Measurements from ENCODE around the gene ZDHHC13.

The ZDHHC13 gene

GRCh38 chr11:19083166-19083565, 33.8 kb upstream of the ZDHHC13 start:
- Histone ChIP-seq H3K36me3 (ENCODE audit: control insufficient read depth in 1 of 2, insufficient read depth in 2 of 2, low read length in 2 of 2) (no peaks in the 10 kb centered on the region), H3K4me3 (ENCODE audit: low read depth in 1 of 2, low read length in 2 of 2) (no peak overlapping the region), H3K4me1 (ENCODE audit: control insufficient read depth in 1 of 2, insufficient read depth in 2 of 2, low read length in 2 of 2) (peaks cover 0 to 6% of the 10 kb centered on the region in 2 donors), H3K27me3 (ENCODE audit: low read depth, low read length) (no peaks in the 10 kb centered on the region), H3K27ac (ENCODE audit: low read length) (no peak overlapping the region), H3K9me3 (ENCODE audit: control insufficient read depth in 1 of 2, low read length in 2 of 2) (no peaks in the 10 kb centered on the region)

DNA sequence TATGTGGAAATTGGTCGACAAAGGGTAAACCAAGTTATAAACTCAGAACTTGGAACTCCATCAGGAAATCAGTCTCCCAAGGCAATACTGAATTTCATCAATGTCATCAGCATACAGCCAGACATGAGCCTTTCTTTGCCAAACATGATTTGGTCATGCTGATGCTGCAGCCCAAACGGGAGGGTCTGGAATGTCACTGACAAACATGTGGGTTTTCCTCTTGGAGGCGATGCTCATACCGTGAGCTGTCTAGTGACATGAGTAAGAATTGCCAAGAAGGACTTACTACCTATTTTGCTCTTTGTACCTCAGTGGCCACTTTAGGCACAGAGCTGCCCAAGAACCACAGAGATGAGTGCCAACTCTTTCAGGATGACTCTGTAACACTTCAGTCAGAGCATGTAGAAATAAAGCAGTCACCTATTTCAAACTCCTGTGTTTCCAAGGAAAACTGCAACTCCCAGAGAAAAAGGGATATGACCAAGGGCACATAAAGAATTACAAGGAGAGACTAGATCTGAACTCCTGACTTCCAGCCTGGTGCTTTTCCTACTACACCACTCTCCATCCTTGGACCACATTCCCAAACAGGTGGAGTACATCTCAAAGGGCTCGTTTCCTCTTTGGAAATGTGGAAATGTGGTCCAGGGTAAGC, 32.2 kb upstream of the ZDHHC13 start:
- Histone ChIP-seq H3K4me1 (ENCODE audit: control insufficient read depth in 1 of 2, insufficient read depth in 2 of 2, low read length in 2 of 2) (peaks cover 0 to under 1% of the 10 kb centered on the region in 2 donors), H3K36me3 (ENCODE audit: control insufficient read depth in 1 of 2, insufficient read depth in 2 of 2, low read length in 2 of 2) (no peaks in the 10 kb centered on the region), H3K27me3 (ENCODE audit: low read depth, low read length) (no peaks in the 10 kb centered on the region), H3K9me3 (ENCODE audit: control insufficient read depth in 1 of 2, low read length in 2 of 2) (no peaks in the 10 kb centered on the region), H3K27ac (ENCODE audit: low read length) (no peak overlapping the region), H3K4me3 (ENCODE audit: low read depth in 1 of 2, low read length in 2 of 2) (no peak overlapping the region)

- H3K36me3 ChIP-seq (ENCODE audit: control insufficient read depth in 1 of 2, insufficient read depth in 2 of 2, low read length in 2 of 2) = no peaks in the 10 kb centered on the region
- H3K27me3 ChIP-seq (ENCODE audit: low read depth, low read length) = no peaks in the 10 kb centered on the region
- H3K4me1 ChIP-seq (ENCODE audit: control insufficient read depth in 1 of 2, insufficient read depth in 2 of 2, low read length in 2 of 2) = no peaks in the 10 kb centered on the region
- no peak overlapping the region for H3K27ac ChIP-seq (ENCODE audit: low read length)
- no peak overlapping the region for H3K4me3 ChIP-seq (ENCODE audit: low read depth in 1 of 2, low read length in 2 of 2)
- H3K9me3 ChIP-seq (ENCODE audit: control insufficient read depth in 1 of 2, low read length in 2 of 2) = no peaks in the 10 kb centered on the region
Observed at GRCh38 chr11:19087658-19088057, 29.3 kb upstream of the ZDHHC13 start.

DNA sequence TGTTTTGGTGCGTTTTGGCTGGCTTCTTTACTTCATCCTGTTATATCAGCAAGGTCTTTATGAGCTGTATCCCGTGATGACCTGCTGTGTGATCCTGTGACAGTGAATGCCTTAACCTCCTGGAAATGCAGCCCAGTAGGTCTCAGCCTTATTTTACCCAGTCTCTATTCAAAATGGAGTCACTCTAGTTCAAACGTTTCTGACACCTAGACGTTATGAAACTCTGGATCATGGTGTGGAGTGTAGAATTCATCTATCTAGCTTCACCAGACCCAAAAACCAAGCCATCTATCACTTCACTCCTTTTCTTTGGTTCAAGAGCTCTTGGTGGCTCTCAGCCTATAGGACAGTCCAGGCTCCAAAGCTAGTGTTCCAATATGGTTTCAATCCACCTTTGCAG, 28.2 kb upstream of the ZDHHC13 start:
- Histone ChIP-seq H3K9me3 (ENCODE audit: control insufficient read depth in 1 of 2, low read length in 2 of 2) (no peaks in the 10 kb centered on the region), H3K27me3 (ENCODE audit: low read depth, low read length) (no peaks in the 10 kb centered on the region), H3K36me3 (ENCODE audit: control insufficient read depth in 1 of 2, insufficient read depth in 2 of 2, low read length in 2 of 2) (no peaks in the 10 kb centered on the region), H3K4me3 (ENCODE audit: low read depth in 1 of 2, low read length in 2 of 2) (no peak overlapping the region), H3K27ac (ENCODE audit: low read length) (no peak overlapping the region), H3K4me1 (ENCODE audit: control insufficient read depth in 1 of 2, insufficient read depth in 2 of 2, low read length in 2 of 2) (no peaks in the 10 kb centered on the region)

DNA sequence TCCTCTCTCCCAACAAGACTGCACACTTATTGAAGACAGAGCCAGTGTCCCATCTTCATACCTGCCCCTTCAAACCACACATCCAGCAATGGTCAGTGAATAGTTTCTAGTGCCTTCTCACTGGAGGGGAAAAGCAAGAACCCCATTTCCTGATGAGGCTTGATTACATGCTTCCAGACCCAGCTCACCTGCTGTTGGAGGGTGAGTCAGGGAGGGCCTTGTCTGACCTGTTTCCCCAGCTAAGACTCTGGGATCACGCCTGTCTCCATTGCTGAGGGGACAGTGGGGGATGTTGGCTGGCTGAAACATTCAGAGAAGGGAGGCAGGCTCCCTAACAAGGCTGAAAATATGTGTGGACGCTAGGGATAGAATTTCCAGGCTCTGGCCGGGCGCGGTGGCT, 27.5 kb upstream of the ZDHHC13 start:
- no peaks in the 10 kb centered on the region for H3K9me3 ChIP-seq (ENCODE audit: control insufficient read depth in 1 of 2, low read length in 2 of 2)
- H3K27me3 ChIP-seq (ENCODE audit: low read depth, low read length) = no peaks in the 10 kb centered on the region
- no peaks in the 10 kb centered on the region for H3K4me1 ChIP-seq (ENCODE audit: control insufficient read depth in 1 of 2, insufficient read depth in 2 of 2, low read length in 2 of 2)
- no peak overlapping the region for H3K4me3 ChIP-seq (ENCODE audit: low read depth in 1 of 2, low read length in 2 of 2)
- H3K36me3 ChIP-seq (ENCODE audit: control insufficient read depth in 1 of 2, insufficient read depth in 2 of 2, low read length in 2 of 2) = no peaks in the 10 kb centered on the region
- no peak overlapping the region for H3K27ac ChIP-seq (ENCODE audit: low read length)

- Histone ChIP-seq H3K27ac (ENCODE audit: low read length) (no peak overlapping the region), H3K4me3 (ENCODE audit: low read depth in 1 of 2, low read length in 2 of 2) (no peak overlapping the region), H3K36me3 (ENCODE audit: control insufficient read depth in 1 of 2, insufficient read depth in 2 of 2, low read length in 2 of 2) (no peaks in the 10 kb centered on the region), H3K27me3 (ENCODE audit: low read depth, low read length) (no peaks in the 10 kb centered on the region), H3K9me3 (ENCODE audit: control insufficient read depth in 1 of 2, low read length in 2 of 2) (no peaks in the 10 kb centered on the region), H3K4me1 (ENCODE audit: control insufficient read depth in 1 of 2, insufficient read depth in 2 of 2, low read length in 2 of 2) (no peaks in the 10 kb centered on the region)
Observed at GRCh38 chr11:19091366-19091765, 25.6 kb upstream of the ZDHHC13 start.

GRCh38 chr11:19092342-19092741, 24.6 kb upstream of the ZDHHC13 start:
- Histone ChIP-seq H3K27ac (ENCODE audit: low read length) (no peak overlapping the region), H3K27me3 (ENCODE audit: low read depth, low read length) (no peaks in the 10 kb centered on the region), H3K4me3 (ENCODE audit: low read depth in 1 of 2, low read length in 2 of 2) (no peak overlapping the region), H3K36me3 (ENCODE audit: control insufficient read depth in 1 of 2, insufficient read depth in 2 of 2, low read length in 2 of 2) (no peaks in the 10 kb centered on the region), H3K4me1 (ENCODE audit: control insufficient read depth in 1 of 2, insufficient read depth in 2 of 2, low read length in 2 of 2) (no peaks in the 10 kb centered on the region), H3K9me3 (ENCODE audit: control insufficient read depth in 1 of 2, low read length in 2 of 2) (no peaks in the 10 kb centered on the region)

GRCh38 chr11:19092850-19093249, 24.1 kb upstream of the ZDHHC13 start:
- Histone ChIP-seq H3K9me3 (ENCODE audit: control insufficient read depth in 1 of 2, low read length in 2 of 2) (no peaks in the 10 kb centered on the region), H3K36me3 (ENCODE audit: control insufficient read depth in 1 of 2, insufficient read depth in 2 of 2, low read length in 2 of 2) (no peaks in the 10 kb centered on the region), H3K27ac (ENCODE audit: low read length) (no peak overlapping the region), H3K4me1 (ENCODE audit: control insufficient read depth in 1 of 2, insufficient read depth in 2 of 2, low read length in 2 of 2) (no peaks in the 10 kb centered on the region), H3K27me3 (ENCODE audit: low read depth, low read length) (no peaks in the 10 kb centered on the region), H3K4me3 (ENCODE audit: low read depth in 1 of 2, low read length in 2 of 2) (no peak overlapping the region)

- H3K27ac ChIP-seq (ENCODE audit: low read length) = no peak overlapping the region
- H3K9me3 ChIP-seq (ENCODE audit: control insufficient read depth in 1 of 2, low read length in 2 of 2) = no peaks in the 10 kb centered on the region
- no peaks in the 10 kb centered on the region for H3K27me3 ChIP-seq (ENCODE audit: low read depth, low read length)
- no peaks in the 10 kb centered on the region for H3K4me1 ChIP-seq (ENCODE audit: control insufficient read depth in 1 of 2, insufficient read depth in 2 of 2, low read length in 2 of 2)
- H3K4me3 ChIP-seq (ENCODE audit: low read depth in 1 of 2, low read length in 2 of 2) = no peak overlapping the region
- H3K36me3 ChIP-seq (ENCODE audit: control insufficient read depth in 1 of 2, insufficient read depth in 2 of 2, low read length in 2 of 2) = no peaks in the 10 kb centered on the region
Observed at GRCh38 chr11:19093976-19094375, 23.0 kb upstream of the ZDHHC13 start.

DNA sequence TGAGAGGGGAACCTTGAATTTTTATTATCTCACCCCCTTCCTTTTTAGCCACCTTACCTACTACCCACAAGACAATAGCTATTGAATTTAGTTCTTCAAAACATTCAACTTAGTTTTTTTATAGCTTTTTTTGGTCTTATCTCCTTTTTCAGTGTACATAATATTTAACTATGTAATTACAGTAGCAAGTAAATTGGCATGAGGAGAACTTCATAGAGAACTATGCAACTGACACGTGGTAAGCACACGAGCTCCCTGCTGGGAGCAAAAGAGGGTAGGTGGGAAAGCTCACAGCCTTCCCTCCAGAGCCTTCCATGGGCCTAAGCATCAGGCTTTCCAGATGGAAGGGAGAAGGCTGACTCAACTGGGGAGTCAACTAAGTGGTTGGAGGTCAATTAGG, 22.1 kb upstream of the ZDHHC13 start:
- no peaks in the 10 kb centered on the region for H3K9me3 ChIP-seq (ENCODE audit: control insufficient read depth in 1 of 2, low read length in 2 of 2)
- no peak overlapping the region for H3K27ac ChIP-seq (ENCODE audit: low read length)
- no peaks in the 10 kb centered on the region for H3K4me1 ChIP-seq (ENCODE audit: control insufficient read depth in 1 of 2, insufficient read depth in 2 of 2, low read length in 2 of 2)
- no peak overlapping the region for H3K4me3 ChIP-seq (ENCODE audit: low read depth in 1 of 2, low read length in 2 of 2)
- H3K27me3 ChIP-seq (ENCODE audit: low read depth, low read length) = no peaks in the 10 kb centered on the region
- no peaks in the 10 kb centered on the region for H3K36me3 ChIP-seq (ENCODE audit: control insufficient read depth in 1 of 2, insufficient read depth in 2 of 2, low read length in 2 of 2)

- Histone ChIP-seq H3K36me3 (ENCODE audit: control insufficient read depth in 1 of 2, insufficient read depth in 2 of 2, low read length in 2 of 2) (no peaks in the 10 kb centered on the region), H3K27me3 (ENCODE audit: low read depth, low read length) (no peaks in the 10 kb centered on the region), H3K4me1 (ENCODE audit: control insufficient read depth in 1 of 2, insufficient read depth in 2 of 2, low read length in 2 of 2) (no peaks in the 10 kb centered on the region), H3K4me3 (ENCODE audit: low read depth in 1 of 2, low read length in 2 of 2) (no peak overlapping the region), H3K27ac (ENCODE audit: low read length) (no peak overlapping the region), H3K9me3 (ENCODE audit: control insufficient read depth in 1 of 2, low read length in 2 of 2) (no peaks in the 10 kb centered on the region)
Observed at GRCh38 chr11:19099093-19099492, 17.9 kb upstream of the ZDHHC13 start.

- no peak overlapping the region for H3K27ac ChIP-seq (ENCODE audit: low read length)
- H3K4me3 ChIP-seq (ENCODE audit: low read depth in 1 of 2, low read length in 2 of 2) = no peak overlapping the region
- no peaks in the 10 kb centered on the region for H3K36me3 ChIP-seq (ENCODE audit: control insufficient read depth in 1 of 2, insufficient read depth in 2 of 2, low read length in 2 of 2)
- H3K9me3 ChIP-seq (ENCODE audit: control insufficient read depth in 1 of 2, low read length in 2 of 2) = no peaks in the 10 kb centered on the region
- H3K4me1 ChIP-seq (ENCODE audit: control insufficient read depth in 1 of 2, insufficient read depth in 2 of 2, low read length in 2 of 2) = no peaks in the 10 kb centered on the region
- H3K27me3 ChIP-seq (ENCODE audit: low read depth, low read length) = no peaks in the 10 kb centered on the region
Observed at GRCh38 chr11:19100885-19101284, 16.1 kb upstream of the ZDHHC13 start.

Data from muscle layer of duodenum (tissue), 2 donors.